Measurements from ENCODE around the gene GPSM1. TPM values are rescaled to one million over a fixed set of nuclear protein-coding genes. Genes with fewer than 3 reads are reported as not detected.
"Not testable (repeated sequence)": the region's sequence is repeated elsewhere in the genome, so short reads cannot be mapped to it uniquely, and the experiment has no call there.

Gene GPSM1
- total and polyA plus RNA-seq, 9 of the 15 experiments (the other 6 are each of a cell fraction or from before 2014, with no cell fraction given), result 0.04 to 14.2 (median 3.1) TPM

DNA sequence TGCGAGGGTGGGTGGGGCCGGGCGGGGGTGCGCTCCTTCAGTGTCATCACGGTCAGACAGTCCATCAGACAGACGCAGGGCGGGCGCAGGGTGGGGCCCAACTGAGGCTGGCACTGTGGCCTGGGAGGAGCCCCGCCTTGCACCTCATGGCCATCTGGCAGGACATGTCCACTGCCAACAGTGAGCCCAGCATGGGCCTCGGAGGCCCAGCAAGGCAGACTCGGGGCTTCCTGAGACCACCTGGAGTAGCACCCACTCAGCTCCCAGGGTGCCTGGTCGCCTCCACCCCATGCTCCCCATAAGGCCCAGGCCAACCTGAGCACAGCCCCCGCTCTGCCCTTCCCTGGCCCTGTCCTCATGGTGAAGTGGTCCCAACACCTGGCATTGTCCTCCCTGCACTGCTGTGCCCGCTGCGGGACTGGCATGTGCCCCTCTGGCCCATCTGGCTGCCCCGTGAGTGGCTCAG is 8.5 kb upstream of the GPSM1 start (continued):
- TF ChIP-seq BACH1 (tag; IDR thresholded peaks at IDR 0.05), result no peak

DNA sequence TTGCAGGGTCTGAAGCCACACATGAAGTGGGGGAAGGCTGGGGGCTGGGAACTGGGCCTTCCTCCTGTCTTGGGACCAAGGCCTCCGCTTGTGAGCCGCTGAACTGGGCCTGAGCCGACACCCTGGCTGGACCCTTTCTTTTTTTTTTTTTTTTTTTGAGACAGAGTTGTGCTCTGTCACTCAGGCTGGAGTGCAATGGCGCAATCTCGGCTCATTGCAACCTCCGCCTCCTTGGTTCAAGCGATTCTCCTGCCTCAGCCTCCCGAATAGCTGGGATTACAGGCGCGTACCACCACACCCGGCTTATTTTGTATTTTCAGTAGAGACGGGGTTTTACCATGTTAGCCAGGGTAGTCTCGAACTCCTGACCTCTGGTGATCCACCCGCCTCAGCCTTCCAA is 8.1 kb upstream of the GPSM1 start:
- peak; percentile 20; the same call in 1 of the 2 replicates for TF ChIP-seq CEBPB (tag; IDR thresholded peaks at IDR 0.05)
- TF ChIP-seq ZNF384 (IDR thresholded peaks at IDR 0.05; ENCODE audit: low read depth, low read length), result 0 out of 2 replicates have a peak, but pooled peaks have one; percentile 23
- H3K27me3 ChIP-seq (ENCODE audit: control insufficient read depth in 2 of 2, insufficient read depth in 2 of 2, low read length in 2 of 2), result peaks cover 19 to 52% of the 10 kb centered on the region in 2 experiments; a peak in 4 of 5 replicates
- POLR2A ChIA-PET, result interaction anchor here (0.6 kb wide), 1 partner anchor 37 kb away, joined by 3 read pairs; no protein-coding TSS in a partner anchor
- H3K36me3 ChIP-seq (ENCODE audit: control insufficient read depth, insufficient read depth, low read length); H3K9ac ChIP-seq (ENCODE audit: insufficient read depth in 1 of 2, low read depth in 2 of 2, low read length in 2 of 2); H3K4me3 ChIP-seq; H3K9me3 ChIP-seq (replicated peaks; ENCODE audit: control insufficient read depth, insufficient read depth, low read depth, low read length); ATAC-seq; BruUV-seq (replicated peaks); H3K27ac ChIP-seq (ENCODE audit: extremely low read depth, low read depth, low read length); H3K79me2 ChIP-seq (ENCODE audit: control insufficient read depth, insufficient read depth, low read length); H3K4me2 ChIP-seq (ENCODE audit: insufficient read depth, low read length); H4K20me1 ChIP-seq (replicated peaks; ENCODE audit: control insufficient read depth, insufficient read depth, low read length); in situ Hi-C loops (cut with MboI); FAIRE-seq; intact Hi-C loops (cut with micrococcal nuclease); H3K9me1 ChIP-seq (ENCODE audit: control insufficient read depth, insufficient read depth, low read length); DNase-seq (ENCODE audit: extremely low read depth in 1 of 4, low spot score in 3 of 4); CTCF ChIA-PET (ENCODE audit: low intra/inter-chr PET ratio); H2AFZ ChIP-seq (ENCODE audit: low read depth, low read length): not testable (repeated sequence)
- peaks cover 0 to 37% of the 10 kb centered on the region in 2 experiments; a peak in 2 of 5 replicates for H3K4me1 ChIP-seq (replicated peaks in 1 of 2; ENCODE audit: control insufficient read depth in 2 of 2, insufficient read depth in 2 of 2, low read length in 2 of 2)
- WGBS (ENCODE audit: insufficient coverage, low coverage, missing lambda C conversion rate), result 56% methylated on average over 14 of the region's 14 CpGs

DNA sequence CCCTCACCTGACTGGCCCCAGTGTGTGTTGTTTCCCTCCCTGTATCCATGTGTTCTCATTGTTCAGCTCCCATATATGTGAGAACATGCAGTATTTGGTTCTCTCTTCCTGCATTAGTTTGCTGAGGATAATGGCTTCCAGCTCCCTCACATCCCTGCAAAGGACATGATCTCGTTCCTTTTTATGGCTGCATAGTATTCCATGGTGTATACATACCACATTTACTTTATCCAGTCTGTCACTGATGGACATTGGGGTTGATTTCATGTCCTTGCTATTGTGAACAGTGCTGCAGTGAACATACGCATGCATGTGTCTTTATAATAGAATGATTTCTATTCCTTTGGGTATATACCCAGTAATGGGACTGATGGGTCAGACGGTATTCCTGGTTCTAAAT is 7.4 kb upstream of the GPSM1 start:
- H3K9ac ChIP-seq (ENCODE audit: insufficient read depth in 1 of 2, low read depth in 2 of 2, low read length in 2 of 2); H3K9me1 ChIP-seq (ENCODE audit: control insufficient read depth, insufficient read depth, low read length); H3K79me2 ChIP-seq (ENCODE audit: control insufficient read depth, insufficient read depth, low read length); H3K27ac ChIP-seq (ENCODE audit: extremely low read depth, low read depth, low read length); H2AFZ ChIP-seq (ENCODE audit: low read depth, low read length); H3K4me2 ChIP-seq (ENCODE audit: insufficient read depth, low read length); ATAC-seq; H4K20me1 ChIP-seq (replicated peaks; ENCODE audit: control insufficient read depth, insufficient read depth, low read length); intact Hi-C loops (cut with micrococcal nuclease); H3K4me3 ChIP-seq; H3K36me3 ChIP-seq (ENCODE audit: control insufficient read depth, insufficient read depth, low read length); DNase-seq (ENCODE audit: extremely low read depth in 1 of 4, low spot score in 3 of 4); CTCF ChIA-PET (ENCODE audit: low intra/inter-chr PET ratio); BruUV-seq (replicated peaks); H3K9me3 ChIP-seq (replicated peaks; ENCODE audit: control insufficient read depth, insufficient read depth, low read depth, low read length); FAIRE-seq; in situ Hi-C loops (cut with MboI): not testable (repeated sequence)
- 31% methylated on average over 3 of the region's 3 CpGs for WGBS (ENCODE audit: insufficient coverage, low coverage, missing lambda C conversion rate)
- H3K4me1 ChIP-seq (replicated peaks in 1 of 2; ENCODE audit: control insufficient read depth in 2 of 2, insufficient read depth in 2 of 2, low read length in 2 of 2), result peaks cover 0 to 44% of the 10 kb centered on the region in 2 experiments; a peak in 3 of 5 replicates
- TF ChIP-seq ZNF146 (CRISPR knock-in tag; IDR thresholded peaks at IDR 0.05; ENCODE audit: unreplicated experiment), result peak; percentile 96
- peak in 1 of 2 experiments; percentile 11; a peak in 1 of 4 replicates for TF ChIP-seq KDM1A (IDR thresholded peaks at IDR 0.05)
- peak; percentile 64 for TF ChIP-seq BCOR (IDR thresholded peaks at IDR 0.05)
- POLR2A ChIA-PET, result interaction anchor here (0.6 to 0.9 kb wide), 2 partner anchors 36 to 105 kb away, joined by 3 read pairs; no protein-coding TSS in a partner anchor
- H3K27me3 ChIP-seq (ENCODE audit: control insufficient read depth in 2 of 2, insufficient read depth in 2 of 2, low read length in 2 of 2), result peaks cover 19 to 57% of the 10 kb centered on the region in 2 experiments; a peak in 4 of 5 replicates

Measured in K562 (cell line).